Left forelimb (tissue), 1 donor: Measurements from ENCODE around the gene SLC2A9.

ENCODE experiments used
- DNase-seq: peaks from one replicate; pipeline ENCODE4 v3.0.0-alpha.2; 2018; ENCODE audit warnings: low spot score

SLC2A9 gene

DNA sequence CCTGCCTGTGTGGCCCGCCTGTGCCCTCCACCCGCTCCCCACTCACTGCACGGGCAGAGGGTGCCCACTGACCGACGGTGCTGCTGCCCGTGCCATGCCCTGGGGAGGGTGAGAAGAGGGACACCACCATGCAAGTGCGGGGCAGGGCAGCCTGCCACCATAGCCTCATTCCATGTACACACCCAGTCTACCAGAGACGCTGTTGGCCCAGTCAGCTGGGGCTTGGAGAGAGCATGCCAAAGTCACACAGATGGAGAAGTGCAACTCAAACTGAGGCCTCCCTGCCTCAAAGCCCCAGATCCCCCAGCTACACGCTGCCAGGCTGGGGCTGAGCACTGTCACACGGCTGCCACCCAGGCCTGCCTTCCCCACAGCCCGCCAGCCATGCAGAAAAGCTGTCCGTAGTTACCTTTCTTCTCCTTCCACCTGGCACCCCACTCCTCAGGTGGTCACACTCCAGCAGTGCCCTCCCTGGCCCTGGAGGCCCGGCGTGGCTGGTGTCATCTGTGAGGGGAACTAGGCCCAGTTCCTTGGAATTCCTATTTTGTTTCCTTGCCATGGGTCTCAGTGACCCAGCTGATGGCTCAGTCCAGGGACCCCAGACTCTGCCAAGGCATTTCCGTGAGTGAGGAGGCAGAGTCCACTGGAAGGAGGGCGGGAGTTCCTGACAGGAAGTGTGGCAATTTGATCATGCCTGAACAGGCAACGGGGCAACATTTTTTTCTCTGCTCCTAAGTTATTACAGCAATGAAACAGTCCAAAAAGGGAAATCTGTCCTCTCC lies at the start of gene SLC2A9:
SLC2A9 (minus strand) TSS at position 627 of the 782 bp plus-strand sequence; CDS start at position 559, 68 bp downstream.
- no peak for DNase-seq

DNA sequence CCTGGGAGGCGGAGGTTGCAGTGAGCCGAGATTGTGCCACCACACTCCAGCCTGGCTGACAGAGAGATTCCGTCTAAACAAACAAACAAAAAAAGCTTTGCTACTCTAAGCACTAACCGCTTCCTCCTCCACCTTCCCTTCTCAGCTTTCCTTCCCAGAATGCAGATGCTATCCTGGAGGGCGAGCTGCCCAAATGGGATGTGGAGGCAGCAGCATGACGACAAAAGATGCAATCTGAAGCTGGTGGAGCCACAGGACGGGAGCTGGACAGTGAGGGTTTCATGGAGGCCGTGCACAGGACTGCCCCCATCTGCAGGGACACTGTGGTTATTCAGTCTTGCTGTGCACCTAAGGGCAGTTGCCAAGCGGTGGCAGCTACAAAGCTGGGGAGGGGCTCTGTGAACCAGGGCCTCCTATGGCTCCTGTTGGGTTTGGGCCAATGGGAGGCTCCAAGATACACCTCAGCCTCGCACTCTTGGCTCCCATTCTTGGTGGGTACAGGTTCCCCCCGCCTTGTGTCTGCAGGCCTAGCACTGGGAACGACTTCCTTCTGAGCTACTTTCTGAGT lies 47.9 kb upstream of the SLC2A9 start:
- peak; percentile 60 for DNase-seq

DNA sequence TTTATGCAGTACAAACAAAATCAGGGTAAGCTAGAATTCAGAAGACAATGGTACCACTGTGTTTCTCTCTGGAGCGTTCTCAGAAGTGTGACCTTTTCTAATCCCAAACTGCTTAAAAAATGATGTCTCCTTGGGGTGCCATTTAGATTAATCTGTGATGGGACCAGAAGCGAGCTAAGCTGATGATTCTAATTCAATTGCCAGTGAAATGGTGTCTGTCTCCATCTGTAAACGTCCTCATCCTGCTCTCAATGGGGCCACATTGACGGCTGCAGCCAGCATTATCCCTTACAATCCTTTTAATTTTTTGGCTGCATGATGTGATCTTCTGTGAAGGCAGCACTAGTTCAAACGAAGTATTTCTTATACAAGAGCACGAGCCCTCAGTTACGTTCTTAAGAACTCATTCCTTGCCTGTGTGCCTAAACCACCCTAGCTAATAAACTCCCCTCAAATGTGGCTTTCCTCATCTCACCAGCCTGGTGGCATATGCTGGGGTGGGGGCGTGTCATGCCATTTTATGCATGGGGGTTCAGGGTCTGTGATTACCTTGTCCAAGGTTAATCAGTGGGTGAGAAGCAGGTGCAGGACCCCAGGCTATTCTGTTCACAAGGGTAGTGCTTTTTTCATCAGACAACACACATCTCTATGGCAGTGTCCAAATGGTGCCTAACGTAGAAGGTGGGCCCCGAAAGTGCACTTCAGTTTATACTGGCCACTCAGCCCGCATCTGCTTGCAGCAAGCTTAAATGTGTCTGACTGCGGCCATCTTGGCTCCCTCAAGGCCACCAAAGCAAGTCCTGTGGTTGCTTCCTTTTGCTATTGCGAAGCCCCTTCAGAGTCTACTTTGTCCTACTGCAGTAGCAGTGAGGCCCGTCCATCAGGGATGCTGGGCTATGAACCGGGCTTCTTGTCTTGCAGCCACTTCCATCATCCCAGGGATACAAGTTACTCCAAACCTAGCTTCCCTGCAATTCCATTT lies 45.7 kb upstream of the SLC2A9 start:
- peak; percentile 28 for DNase-seq

DNA sequence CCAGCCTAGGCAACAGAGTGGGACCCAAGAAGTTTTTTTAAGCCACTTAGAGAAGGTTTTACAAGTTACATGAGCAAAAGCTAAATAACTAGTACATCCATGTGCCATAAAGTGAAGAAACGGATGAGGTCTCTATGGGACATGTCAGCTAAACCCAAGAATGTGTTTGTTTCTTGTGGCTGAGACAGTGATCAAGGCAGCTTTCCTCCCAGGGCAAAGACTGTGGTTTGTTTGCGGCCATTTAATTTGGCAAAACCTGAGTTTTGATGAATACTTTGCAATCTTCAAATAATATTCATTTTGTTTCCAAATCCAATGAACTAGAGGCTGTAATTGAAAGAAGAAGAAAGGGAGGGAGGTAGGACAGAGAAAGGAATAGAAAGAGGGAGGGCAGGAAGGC lies 44.9 kb upstream of the SLC2A9 start:
- DNase-seq = peak; percentile 20

DNA sequence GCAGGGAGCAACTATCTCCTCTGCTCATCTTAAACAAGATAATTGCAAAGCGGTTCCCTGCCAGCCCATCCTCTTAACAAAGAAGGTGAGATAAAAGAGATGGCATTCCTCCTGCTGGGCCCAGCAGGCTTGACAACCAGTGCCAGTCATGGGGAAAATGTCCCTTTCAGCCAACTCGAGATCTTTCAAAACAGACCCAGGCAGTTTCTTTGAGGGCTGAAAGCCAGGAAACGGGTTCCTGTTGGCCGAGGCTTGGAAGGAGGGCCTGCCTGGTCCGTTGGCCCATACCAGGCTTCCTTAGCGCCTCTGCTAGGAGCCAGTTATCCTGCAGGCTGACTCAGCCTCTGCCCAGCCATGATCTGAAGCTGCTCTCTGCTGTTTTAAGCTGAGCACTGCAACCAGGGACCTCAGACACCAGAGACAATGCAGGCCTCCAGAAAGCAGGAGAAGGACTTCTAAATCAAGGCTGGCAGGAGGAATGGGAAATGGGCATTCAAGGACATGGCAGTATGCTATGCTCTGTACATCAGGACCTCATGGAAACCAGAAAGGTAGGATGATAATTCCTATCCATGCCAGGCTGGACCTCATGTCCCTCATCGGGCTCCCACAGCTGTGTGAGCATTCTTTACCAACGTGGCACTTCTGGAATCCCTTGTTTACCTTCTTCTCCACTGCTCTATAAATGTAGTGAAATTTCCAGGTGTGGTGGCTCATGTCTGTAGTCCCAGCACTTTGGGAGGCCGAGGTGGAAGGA lies 42.4 kb upstream of the SLC2A9 start:
- peak; percentile 67 for DNase-seq

DNA sequence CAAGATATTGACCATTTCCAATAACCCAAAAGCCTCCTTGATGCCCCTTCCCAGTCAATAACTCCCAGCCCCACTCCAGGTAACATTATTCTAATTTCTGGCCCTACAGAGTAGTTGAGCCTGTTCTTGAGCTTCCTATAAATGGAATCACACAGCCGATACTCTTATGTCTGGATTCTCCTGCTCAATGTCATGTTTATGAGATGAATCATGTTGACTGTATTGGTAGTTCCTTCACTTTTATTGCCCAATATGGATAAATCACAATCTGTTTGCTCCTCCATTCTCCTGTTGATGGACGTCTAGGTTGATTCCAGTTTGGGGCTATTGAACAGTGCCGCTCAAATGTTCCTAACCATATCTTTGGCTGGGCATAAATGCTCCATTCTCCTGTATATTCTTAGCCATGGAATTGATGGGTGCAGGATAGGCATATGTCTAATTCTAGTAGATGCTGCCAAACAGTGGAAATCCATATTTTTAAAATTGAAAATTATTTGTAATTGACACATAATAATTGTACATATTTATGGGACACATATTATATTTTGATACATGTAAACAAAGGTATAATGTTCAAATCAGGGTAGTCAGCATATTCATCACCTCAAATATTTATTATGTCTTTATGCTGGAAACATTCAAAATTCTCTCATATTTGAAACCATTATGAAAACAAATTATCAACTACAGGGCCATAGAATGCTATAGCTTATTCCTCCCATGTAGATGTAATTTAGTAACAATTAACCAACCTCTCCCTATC lies 40.5 kb upstream of the SLC2A9 start:
- no peak for DNase-seq

DNA sequence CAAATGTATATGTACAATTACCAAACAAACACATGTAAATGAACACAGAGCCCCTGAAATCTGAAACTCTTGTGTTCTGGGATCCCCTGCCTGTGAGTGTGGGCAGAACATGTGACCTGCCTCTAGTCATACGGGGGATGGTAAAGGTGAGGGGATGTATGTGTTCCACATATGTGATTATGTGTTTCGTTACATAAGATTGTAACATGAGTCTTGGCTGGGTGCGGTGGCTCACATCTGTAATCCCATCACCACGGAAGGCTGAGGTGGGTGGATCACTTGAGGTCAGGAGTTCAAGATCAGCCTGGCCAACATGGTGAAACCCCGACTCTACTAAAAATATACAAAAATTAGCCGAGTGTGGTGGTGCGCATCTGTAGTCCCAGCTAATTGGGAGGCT lies 37.1 kb upstream of the SLC2A9 start:
- DNase-seq = no peak

DNA sequence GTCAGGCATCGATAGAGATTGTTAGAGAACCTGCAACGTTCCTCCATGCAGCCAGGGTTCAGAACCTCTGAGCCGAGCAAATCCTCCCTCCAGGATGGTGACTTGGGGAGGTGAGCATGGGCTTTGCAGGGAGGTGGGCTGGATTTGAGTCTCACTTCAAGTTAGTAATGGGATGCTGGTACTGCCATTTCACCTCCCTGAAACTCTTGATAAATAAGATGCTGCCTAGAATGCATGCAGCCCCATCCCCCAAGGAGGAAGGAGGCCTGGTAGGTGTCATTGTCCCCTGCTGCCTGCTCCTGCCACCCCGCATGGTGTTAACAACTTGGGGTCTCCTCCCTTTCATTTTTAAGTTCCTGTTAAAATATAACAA lies 35.7 kb upstream of the SLC2A9 start:
- no peak for DNase-seq

DNA sequence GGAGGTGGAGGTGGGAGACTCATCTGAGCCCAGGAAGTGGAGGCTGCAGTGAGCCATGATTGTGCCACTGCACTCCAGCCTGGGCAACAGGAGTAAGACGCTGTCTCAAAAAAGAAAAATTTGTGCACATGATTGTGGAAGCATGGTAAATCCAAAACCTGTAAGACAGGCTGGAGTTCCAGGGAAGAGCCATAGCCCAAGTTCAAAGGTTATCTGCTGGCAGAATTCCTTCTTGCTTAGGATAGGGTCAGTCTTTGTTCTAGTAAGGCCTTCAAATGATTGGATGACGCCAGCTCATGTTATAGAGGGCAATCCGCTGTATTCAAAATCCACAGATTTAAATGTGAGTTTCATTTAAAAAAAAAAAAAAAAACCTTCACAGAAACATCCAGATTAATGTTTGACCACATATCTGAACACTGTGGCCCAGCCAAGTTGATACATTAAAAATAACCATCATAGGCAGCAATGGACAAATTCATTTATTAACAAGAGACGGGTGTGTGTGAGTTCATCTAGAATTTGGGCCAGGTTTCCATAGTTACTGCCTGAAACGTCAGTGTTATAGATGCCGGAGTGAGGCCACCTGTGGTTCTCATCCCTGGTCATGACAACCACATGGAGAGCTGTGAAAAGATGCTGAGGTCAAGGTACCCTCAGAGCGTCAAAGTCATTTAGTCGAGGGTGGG lies 35.2 kb upstream of the SLC2A9 start:
- DNase-seq = no peak

DNA sequence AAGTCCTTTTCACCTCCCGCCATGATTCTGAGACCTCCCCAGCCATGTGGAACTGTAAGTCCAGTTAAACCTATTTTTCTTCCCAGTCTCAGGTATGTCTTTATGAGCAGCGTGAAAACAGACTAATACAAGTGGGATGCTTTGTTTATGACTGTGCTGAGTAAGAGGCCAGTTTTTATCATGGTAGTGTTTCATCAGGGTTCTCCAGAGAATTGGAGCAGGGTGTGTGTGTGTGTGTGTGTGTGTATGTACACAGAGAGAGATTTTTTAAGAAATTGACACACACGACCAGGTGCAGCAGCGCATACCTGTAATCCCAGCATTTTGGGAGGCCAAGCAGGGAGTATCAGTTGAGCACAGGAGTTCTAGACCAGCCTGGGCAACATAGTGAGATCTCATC lies 34.6 kb upstream of the SLC2A9 start:
- DNase-seq = no peak

DNA sequence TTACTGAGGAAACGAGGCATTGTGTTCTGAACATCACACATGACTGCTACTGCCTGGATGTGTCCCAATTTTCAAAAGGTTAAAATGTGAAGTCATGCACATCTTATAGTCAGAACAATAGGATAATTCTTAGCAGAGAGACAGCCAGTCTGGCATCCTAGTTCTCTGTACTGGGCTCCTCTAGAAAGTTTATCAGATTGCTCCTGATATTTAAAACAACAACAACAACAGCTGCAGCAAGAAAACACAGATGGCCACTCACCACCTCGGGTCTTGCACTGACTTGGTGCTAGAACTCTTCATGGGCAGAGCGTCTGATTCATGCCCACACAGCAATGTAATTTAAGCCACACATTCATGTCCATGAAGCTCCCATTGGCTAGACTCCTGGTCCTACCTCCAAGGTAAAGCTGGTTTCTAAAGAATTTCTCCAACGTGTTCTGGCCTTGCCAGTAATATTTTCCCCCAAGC lies 33.3 kb upstream of the SLC2A9 start:
- no peak for DNase-seq

DNA sequence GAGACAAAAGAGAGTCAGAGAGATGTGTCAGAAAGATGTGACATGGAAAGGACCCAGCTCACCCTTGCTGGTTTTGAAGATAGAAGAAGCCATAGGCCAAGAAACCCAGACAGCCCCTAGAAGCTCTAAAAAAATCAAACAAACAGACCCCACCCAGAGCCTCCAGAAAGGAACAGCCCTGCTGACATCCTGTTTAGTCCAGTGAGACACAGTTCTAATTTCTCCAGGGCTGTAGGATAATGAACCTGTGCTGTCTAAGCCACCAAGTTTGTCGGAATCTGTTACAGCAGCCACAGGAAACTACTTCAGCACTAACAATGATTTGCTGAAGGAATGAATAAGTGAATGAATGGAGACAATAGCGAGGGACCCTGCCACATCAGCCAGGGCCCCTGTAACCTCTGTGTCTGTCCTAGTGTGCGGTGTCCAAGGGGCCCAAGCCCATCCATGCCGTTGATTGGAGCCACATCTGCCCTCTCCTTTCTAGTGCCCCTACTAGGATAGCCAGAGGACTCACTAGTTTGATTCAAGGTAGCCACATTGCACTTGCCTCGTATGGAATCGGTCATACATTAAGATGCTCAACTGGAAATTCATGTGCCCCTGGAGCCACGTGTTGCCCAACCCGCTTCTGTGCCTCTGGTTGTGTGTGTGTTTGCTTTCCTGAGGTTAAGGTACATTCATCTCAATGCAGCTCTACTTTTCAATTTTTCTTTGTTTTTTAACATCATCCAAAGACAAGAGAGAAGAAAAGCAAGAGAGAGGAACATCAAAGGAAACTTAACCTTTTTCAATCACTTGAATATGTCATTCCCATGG lies 32.5 kb upstream of the SLC2A9 start:
- DNase-seq = no peak

DNA sequence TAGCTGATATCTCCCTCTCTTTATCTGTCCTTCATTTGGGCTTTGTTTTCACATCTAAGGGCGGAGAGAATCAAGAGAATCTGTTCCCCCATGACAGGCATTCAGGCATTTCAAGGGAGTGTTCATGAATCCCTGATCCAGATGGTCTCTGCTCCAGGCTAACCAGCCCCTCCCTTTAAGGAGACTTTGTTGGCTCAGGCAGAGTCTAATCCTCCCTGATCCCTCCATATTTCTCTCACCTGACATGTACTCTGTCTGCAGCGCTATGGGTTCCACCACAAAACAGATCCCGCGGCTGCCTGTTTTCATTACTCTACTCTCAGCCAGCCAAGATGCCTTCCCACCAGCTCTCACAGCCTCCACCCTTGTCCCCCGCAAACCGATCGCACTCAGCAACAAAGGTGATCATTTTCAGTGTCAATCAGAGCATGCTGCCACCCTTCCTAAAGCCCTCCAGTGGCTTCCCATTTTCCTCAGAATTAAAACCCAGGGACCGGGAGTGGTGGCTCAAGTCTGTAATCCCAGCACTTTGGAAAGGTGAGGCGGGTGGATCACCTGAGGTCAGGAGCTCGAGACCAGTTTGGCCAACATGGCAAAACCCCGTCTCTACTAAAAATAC lies 30.3 kb upstream of the SLC2A9 start:
- DNase-seq = no peak

DNA sequence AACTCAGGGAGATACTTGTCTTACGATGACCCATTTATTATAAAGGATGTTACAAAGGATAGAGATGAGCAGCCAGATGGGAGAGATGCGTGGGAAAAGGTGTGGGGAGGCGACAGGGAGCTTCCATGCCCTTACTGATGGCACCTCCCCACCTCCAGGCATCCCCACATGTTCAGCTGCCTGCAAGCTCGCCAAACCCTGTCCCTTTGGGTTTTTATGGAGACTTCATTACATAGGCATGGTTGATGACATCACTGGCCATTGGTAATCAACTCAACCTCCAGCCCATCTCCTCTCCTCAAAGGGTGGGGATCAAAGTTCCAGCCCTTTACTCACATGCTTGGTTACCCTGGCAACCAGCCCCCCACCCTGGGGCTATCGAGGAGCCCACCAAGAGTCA lies 29.4 kb upstream of the SLC2A9 start:
- no peak for DNase-seq

DNA sequence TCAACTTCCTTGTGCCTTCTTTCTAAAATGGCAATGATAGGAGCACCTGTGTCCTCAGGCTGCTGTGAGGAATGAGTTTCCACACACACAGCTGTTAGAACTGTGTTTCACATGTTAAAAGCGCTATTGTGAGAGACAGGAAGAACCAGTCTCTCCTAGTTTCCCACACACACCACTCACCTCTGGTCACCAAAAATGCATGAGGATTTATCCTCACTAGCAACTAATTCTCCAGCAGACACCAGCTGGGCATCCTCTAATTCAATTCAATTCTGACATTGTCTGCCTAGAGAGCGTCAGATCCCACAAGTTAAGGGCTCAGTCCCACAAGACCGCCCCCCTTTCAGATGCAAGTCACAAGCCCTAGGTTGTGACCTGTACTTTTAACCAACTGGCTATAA lies 29.0 kb upstream of the SLC2A9 start:
- no peak for DNase-seq

DNA sequence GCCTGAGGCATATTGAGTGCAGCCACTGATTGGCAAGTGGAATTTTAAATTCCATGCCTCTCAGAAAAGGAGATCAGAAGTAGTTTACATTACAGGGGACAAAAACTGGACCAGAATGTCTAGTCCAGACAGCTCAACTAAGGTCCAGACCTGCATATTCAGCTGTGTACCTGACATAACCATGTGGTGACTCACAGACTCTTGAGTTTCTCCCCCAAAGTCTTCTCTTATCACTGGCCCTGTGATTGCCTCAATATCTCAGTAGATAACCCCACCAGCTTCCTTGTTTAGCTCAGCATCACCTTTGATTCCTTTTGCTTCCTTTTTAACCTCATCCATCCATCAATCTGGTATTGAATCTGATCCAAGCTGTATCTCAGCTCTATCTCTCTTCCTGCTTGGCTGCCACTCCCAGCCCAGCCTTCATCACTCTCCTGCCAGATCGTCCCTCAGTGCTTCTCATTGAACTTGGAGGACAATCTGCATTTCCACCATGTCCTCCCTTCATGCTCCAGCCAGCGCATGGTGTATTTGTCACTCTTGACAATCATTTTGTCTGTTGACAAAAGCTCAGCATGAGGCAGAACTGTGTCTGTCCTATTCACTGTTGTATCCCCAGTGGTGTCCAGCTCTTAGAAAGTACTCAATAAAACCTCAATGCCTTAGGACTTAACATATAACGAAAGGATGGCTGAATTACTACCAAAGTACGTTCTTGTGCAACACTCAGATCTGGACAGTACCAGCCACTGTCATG lies 27.8 kb upstream of the SLC2A9 start:
- no peak for DNase-seq

DNA sequence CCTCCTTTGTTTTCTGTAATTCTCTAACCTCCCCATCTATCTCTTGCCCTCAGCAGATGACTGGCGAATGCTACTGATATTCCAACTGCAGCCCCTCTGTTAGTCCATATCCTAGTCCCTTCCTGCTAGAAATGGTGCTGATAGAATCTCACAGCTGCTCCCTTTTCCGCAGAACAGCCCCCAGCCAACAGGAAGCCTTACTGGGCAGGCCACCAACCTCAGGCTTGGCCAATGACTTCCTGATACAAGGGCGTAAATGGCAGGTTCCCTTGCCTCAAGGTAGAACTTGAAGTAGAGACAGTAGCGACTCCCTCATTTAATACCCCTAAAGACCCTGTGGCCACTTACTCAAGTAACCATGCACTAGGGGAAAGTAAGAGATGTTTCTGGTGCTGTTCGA lies 26.7 kb upstream of the SLC2A9 start:
- DNase-seq = no peak

DNA sequence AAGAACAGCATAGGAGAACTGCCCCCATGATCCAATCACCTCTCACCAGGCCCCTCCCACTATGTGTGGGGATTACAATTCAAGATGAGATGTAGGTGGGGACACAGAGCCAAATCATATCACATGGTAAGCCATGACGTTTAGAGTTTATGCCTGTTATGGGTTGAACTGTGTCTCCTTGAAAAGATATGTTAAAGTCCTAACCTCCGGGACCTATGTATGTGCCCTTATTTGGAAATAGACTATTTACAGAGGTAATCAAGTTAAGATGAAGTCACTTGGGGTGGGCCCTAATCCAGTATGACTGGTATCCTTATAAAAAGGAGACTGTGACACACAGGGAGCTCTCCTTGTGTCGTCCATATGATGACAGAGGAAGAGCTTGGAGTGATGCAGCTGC lies 25.2 kb upstream of the SLC2A9 start:
- DNase-seq = no peak
